VCaP (cell line): ENCODE results near the gene FXYD1.

Experiments
- H3K27ac ChIP-seq: fragments of 450-650 bp; 2 replicates; pipeline ENCODE4 v1.5.1; 2017
- CTCF ChIP-seq: fragments of 450-650 bp; conservative IDR thresholded peaks from 2 replicates; pipeline ENCODE4 v1.5.1; 2017; ENCODE audit warnings: mild to moderate bottlenecking, moderate library complexity

FXYD1 gene

GRCh38 chr19:35117799-35118198 is 20.8 kb upstream of the FXYD1 start:
- no peak for TF ChIP-seq CTCF
- peak overlapping the region; percentile 32 for H3K27ac ChIP-seq

- peak overlapping the region; percentile 32 for H3K27ac ChIP-seq
- TF ChIP-seq CTCF: no peak
These were observed 20.2 kb upstream of the FXYD1 start for GRCh38 chr19:35118268-35119020.

- H3K27ac ChIP-seq: peak overlapping the region; percentile 32; the same call in 1 of the 2 replicates
- TF ChIP-seq CTCF: no peak
These were observed 19.5 kb upstream of the FXYD1 start for GRCh38 chr19:35119091-35119490.

GRCh38 chr19:35119578-35120155 is 19.0 kb upstream of the FXYD1 start:
- no peak for TF ChIP-seq CTCF
- H3K27ac ChIP-seq: no peak overlapping the region

- TF ChIP-seq CTCF: no peak
- H3K27ac ChIP-seq: no peak overlapping the region
These were observed 18.1 kb upstream of the FXYD1 start for GRCh38 chr19:35120492-35120891.

- H3K27ac ChIP-seq: no peak overlapping the region
- no peak for TF ChIP-seq CTCF
These were observed 17.7 kb upstream of the FXYD1 start for GRCh38 chr19:35120898-35121297.

GRCh38 chr19:35122687-35123551 is 15.7 kb upstream of the FXYD1 start:
- no peak overlapping the region; the same call in 1 of the 2 replicates for H3K27ac ChIP-seq
- TF ChIP-seq CTCF: no peak
